ENCODE results near the gene MAST1.

- no peak for TF ChIP-seq CTCF (conservative IDR thresholded peaks at IDR 0.05; ENCODE audit: low read length)
- TF ChIP-seq EZH2phosphoT487 (IDR thresholded peaks at IDR 0.05; ENCODE audit: borderline replicate concordance) = no peak
Measured at GRCh38 chr19:12792853-12793289, 45.4 kb upstream of the MAST1 start.
